PC-9 (cell line): ENCODE data around the gene TCF4. TPM values are rescaled to one million over a fixed set of nuclear protein-coding genes. Genes with fewer than 3 reads are reported as not detected.

Source experiments
- BruUV-seq: library from RNA; stranded (reverse); fragments of 400-500 nt; replicated peaks from 2 replicates; lab custom pipeline; 2021; lab: Mats Ljungman, UMichigan
- CTCF ChIA-PET: fragments of 300-600 bp; sonication (Branson Sonifier 250); formaldehyde crosslinking; loops from one replicate; lab custom pipeline; 2022; ENCODE audit warnings: antibody characterized with exemption; lab: Charles Lee
- POLR2A ChIA-PET: fragments of 300-600 bp; sonication (Branson Sonifier 250); formaldehyde crosslinking; loops from one replicate; lab custom pipeline; 2022; ENCODE audit warnings: antibody characterized with exemption; ENCODE audit not compliant: unreplicated experiment; lab: Charles Lee
- DNase-seq, 2 experiments: peaks; one replicate each; pipeline versions ENCODE4 v3.0.0 to v3.0.0-alpha.2; 2015 to 2022; ENCODE audit warnings: mixed read lengths in 1 of 2
- H2AFZ ChIP-seq: fragments of 200-600 bp; sonication (generic); 2 replicates; pipeline ENCODE4 v1.8.1; 2017; ENCODE audit warnings: antibody characterized with exemption
- H3F3A ChIP-seq: fragments of 200-600 bp; sonication (generic); 2 replicates; pipeline ENCODE4 v1.8.1; 2017; ENCODE audit warnings: antibody characterized with exemption, mild to moderate bottlenecking, low read depth; ENCODE audit not compliant: insufficient read depth
- H3K27ac ChIP-seq: fragments of 200-600 bp; sonication (generic); 2 replicates; pipeline ENCODE4 v1.6.1; 2016; ENCODE audit warnings: mixed run types
- H3K27me3 ChIP-seq: fragments of 200-600 bp; sonication (generic); 2 replicates; pipeline ENCODE4 v1.6.1; 2016; ENCODE audit warnings: low read depth, mixed run types; ENCODE audit not compliant: insufficient read depth
- H3K36me3 ChIP-seq: fragments of 200-600 bp; sonication (generic); 2 replicates; pipeline ENCODE4 v1.6.1; 2016; ENCODE audit warnings: low read depth, mixed run types
- H3K4me1 ChIP-seq: fragments of 200-600 bp; sonication (generic); replicated peaks from 2 replicates; pipeline ENCODE4 v1.6.1; 2016; ENCODE audit warnings: mixed run types; ENCODE audit not compliant: insufficient read depth
- H3K4me2 ChIP-seq: fragments of 200-600 bp; sonication (generic); 2 replicates; pipeline ENCODE4 v1.6.1; 2017; ENCODE audit warnings: mixed run types
- H3K4me3 ChIP-seq: fragments of 200-600 bp; sonication (generic); 2 replicates; pipeline ENCODE4 v1.6.1; 2016; ENCODE audit warnings: mixed run types
- H3K79me2 ChIP-seq: fragments of 200-600 bp; sonication (generic); 2 replicates; pipeline ENCODE4 v1.6.1; 2017; ENCODE audit warnings: low read depth, mixed run types
- H3K9me2 ChIP-seq: fragments of 200-600 bp; sonication (generic); 2 replicates; pipeline ENCODE4 v1.8.1; 2017; ENCODE audit warnings: mild to moderate bottlenecking; ENCODE audit not compliant: insufficient read depth
- H3K9me3 ChIP-seq: fragments of 200-600 bp; sonication (generic); 2 replicates; pipeline ENCODE4 v1.8.1; 2016; ENCODE audit warnings: low read depth; ENCODE audit not compliant: insufficient read depth
- H4K20me1 ChIP-seq: fragments of 200-600 bp; sonication (generic); 2 replicates; pipeline ENCODE4 v1.8.1; 2017; ENCODE audit not compliant: insufficient read depth
- CTCF ChIP-seq: fragments of 200-600 bp; sonication (generic); conservative IDR thresholded peaks from 2 replicates; pipeline ENCODE4 v1.6.1; 2017; ENCODE audit warnings: mixed run types, antibody characterized with exemption, mild to moderate bottlenecking, moderate library complexity
- EZH2 ChIP-seq: fragments of 200-600 bp; sonication (generic); IDR thresholded peaks from 2 replicates; pipeline ENCODE4 v1.8.0; 2017; ENCODE audit warnings: antibody characterized with exemption, low read depth
- intact Hi-C: fragments of 100-400 bp; cut with micrococcal nuclease; formaldehyde crosslinking; loops from one replicate; pipeline ENCODE4 v1.10.0; 2022; ENCODE audit not compliant: unreplicated experiment
- total RNA-seq: library from RNA; stranded (reverse); gene quantifications from 2 replicates; pipeline ENCODE4 v1.2.3, GENCODE V29; 2021

TCF4 gene
- total RNA-seq, 1 experiment from 2014 or later: 0.74 TPM

- CTCF ChIA-PET: no interaction called here
- Histone ChIP-seq H2AFZ (no peak overlapping the region), H3K36me3 (no peaks in the 10 kb centered on the region), H3K4me1 (no peaks in the 10 kb centered on the region), H4K20me1 (no peaks in the 10 kb centered on the region), H3K79me2 (no peaks in the 10 kb centered on the region), H3K4me3 (no peak overlapping the region), H3F3A (no peaks in the 10 kb centered on the region), H3K4me2 (no peak overlapping the region), H3K27me3 (no peaks in the 10 kb centered on the region), H3K9me3 (no peaks in the 10 kb centered on the region), H3K27ac (no peak overlapping the region), H3K9me2 (no peaks in the 10 kb centered on the region)
- intact Hi-C loops: no loop called here
- TF ChIP-seq EZH2 (no peak), CTCF (no peak)
- DNase-seq: no peak
- BruUV-seq: no TSS peak
- POLR2A ChIA-PET: no interaction called here
These were observed 103.2 kb downstream of the TCF4 start for GRCh38 chr18:55484773-55485172.

- intact Hi-C loops: no loop called here
- CTCF ChIA-PET: no interaction called here
- H4K20me1 ChIP-seq: no peaks in the 10 kb centered on the region
- POLR2A ChIA-PET: no interaction called here
- no peak overlapping the region for H2AFZ ChIP-seq
- H3K27ac ChIP-seq: no peak overlapping the region
- no peak for DNase-seq
- H3K79me2 ChIP-seq: no peaks in the 10 kb centered on the region
- no peaks in the 10 kb centered on the region for H3K27me3 ChIP-seq
- no peaks in the 10 kb centered on the region for H3K4me1 ChIP-seq
- no peaks in the 10 kb centered on the region for H3K36me3 ChIP-seq
- H3K4me3 ChIP-seq: no peak overlapping the region
- no peak overlapping the region for H3K4me2 ChIP-seq
- H3K9me3 ChIP-seq: no peaks in the 10 kb centered on the region
- BruUV-seq: no TSS peak
- no peaks in the 10 kb centered on the region for H3F3A ChIP-seq
- H3K9me2 ChIP-seq: no peaks in the 10 kb centered on the region
- no peak for TF ChIP-seq CTCF
- TF ChIP-seq EZH2: no peak
These were observed 104.6 kb downstream of the TCF4 start for GRCh38 chr18:55483266-55483871.

GRCh38 chr18:55479656-55480420 is 108.2 kb downstream of the TCF4 start:
- Histone ChIP-seq H4K20me1 (no peaks in the 10 kb centered on the region), H3K79me2 (no peaks in the 10 kb centered on the region), H3K4me1 (no peaks in the 10 kb centered on the region), H3K27me3 (no peaks in the 10 kb centered on the region), H3K36me3 (no peaks in the 10 kb centered on the region), H3K27ac (no peak overlapping the region), H2AFZ (no peak overlapping the region), H3F3A (no peaks in the 10 kb centered on the region), H3K4me2 (no peak overlapping the region), H3K9me2 (no peaks in the 10 kb centered on the region), H3K4me3 (no peak overlapping the region), H3K9me3 (no peaks in the 10 kb centered on the region)
- intact Hi-C loops: no loop called here
- TF ChIP-seq EZH2 (no peak), CTCF (no peak)
- ChIA-PET POLR2A (no interaction called here), CTCF (no interaction called here)
- no TSS peak for BruUV-seq
- DNase-seq: no peak
